GM21390 (cell line): Measurements from ENCODE around the gene TMEM202.
"Not testable (repeated sequence)": the region's sequence is repeated elsewhere in the genome, so short reads cannot be mapped to it uniquely, and the experiment has no call there.

ENCODE experiments used
- ATAC-seq: cut with Tn5 transposase; IDR thresholded peaks from one replicate; pipeline ENCODE4 v1.9.1; 2021; ENCODE audit not compliant: unreplicated experiment

The TMEM202 gene, protein sequence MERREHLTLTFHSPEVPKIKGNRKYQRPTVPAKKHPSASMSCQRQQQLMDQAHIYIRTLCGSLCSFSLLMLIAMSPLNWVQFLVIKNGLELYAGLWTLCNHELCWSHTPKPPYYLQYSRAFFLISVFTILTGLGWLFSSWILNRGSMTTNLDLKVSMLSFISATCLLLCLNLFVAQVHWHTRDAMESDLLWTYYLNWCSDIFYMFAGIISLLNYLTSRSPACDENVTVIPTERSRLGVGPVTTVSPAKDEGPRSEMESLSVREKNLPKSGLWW

GRCh38 chr15:72397796-72398588 lies at the start of gene TMEM202:
TSS of gene TMEM202 (plus strand) at chr15:72398305. CDS start at chr15:72398327, 22 bp downstream.
- ATAC-seq, result no peak

DNA sequence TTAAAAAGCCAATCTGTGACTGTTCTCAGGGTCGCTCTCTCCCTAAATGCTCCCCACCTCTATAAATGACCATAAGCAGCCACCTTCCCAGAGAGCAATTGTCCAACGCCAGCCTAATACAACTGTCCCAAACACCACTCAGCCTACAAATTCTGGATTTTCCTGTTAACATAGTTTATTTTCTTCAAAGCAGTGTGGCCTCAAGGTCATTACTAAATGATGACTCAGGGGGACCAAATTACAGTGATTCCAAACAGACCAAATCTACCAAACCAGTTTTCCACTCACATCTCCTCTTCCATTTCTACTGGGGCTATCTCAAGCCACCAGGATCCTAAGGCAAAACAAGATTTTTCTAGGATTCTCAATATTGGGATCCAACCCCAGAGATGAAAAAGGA lies 44.8 kb upstream of the TMEM202 start:
- ATAC-seq, result no peak

DNA sequence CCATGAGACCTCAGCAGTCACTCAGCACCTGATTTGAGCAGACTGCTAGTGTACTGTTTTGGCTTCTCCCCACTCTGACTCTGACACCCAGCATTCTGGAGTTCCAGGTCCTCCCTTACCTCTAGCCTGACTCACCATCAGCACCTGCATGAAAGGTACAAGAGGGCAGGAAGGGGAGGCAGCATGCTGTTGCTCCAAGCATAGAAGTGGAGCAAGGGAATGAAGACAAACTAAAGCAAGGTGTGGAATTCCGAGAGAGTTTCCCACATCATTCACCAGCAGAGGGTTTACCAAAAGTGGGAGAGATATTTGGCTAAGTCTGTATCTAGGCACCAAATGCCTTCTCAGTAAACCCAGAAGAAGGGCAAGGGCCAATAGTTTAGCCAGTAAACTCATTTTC lies 43.6 kb upstream of the TMEM202 start:
- ATAC-seq, result no peak

DNA sequence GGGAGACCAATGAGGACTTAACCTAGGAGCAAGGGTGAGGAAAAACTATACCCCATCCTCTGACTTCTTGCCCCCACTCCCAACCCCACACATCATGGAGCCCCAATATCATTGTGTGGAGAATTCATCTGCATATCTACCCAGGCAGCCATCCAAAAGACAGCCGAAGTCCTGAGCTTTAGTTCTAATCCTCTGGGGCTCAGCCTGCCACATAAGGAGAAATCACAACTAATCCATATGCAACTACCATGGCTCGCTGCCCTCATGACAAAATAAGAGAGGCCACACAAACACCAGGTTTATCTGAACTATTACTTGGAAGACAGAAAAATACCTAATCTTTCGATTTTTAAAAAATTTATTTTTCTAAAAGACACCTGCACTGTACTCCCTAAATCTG lies 40.0 kb upstream of the TMEM202 start:
- ATAC-seq, result no peak

GRCh38 chr15:72358650-72359171 lies 39.4 kb upstream of the TMEM202 start:
- no peak for ATAC-seq

DNA sequence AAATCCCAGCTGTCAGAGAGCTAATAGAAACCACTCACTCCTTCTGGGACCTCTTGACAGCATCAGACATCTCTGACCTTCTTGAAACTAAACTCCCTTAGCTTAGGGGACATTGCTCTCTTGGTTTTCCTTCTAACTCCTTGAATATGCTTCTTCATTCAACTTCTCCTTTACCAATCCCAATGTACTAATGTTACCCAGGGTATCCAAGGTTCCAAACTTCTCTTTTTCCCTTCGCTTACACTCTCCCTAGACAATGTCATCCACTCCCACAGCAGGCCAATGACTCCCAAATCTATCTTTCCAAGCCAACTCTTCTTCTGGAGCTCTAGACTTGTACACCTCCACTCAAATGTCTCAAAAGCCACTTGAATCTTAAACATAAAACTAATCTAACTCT lies 36.9 kb upstream of the TMEM202 start:
- ATAC-seq, result no peak

DNA sequence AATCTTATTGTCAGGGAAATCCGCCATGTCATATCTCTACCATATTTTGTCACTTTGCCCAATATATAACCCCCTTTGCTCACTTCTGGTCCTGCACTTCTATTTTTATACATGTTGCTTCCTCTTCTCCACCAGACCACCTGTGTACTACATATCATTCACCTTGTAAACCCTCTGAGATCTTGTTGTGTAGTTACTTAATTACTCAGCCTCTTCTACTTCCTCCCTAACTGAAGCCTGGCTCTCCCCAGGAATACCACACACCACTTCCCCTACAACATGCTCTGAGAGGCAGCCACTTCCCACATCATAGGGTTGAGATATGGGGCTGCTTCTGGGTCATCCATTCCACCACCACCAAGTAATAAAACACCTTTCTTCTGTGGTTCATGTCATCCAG lies 32.3 kb upstream of the TMEM202 start:
- ATAC-seq, result peak; percentile 95

GRCh38 chr15:72368325-72368724 lies 29.8 kb upstream of the TMEM202 start:
- no peak for ATAC-seq

DNA sequence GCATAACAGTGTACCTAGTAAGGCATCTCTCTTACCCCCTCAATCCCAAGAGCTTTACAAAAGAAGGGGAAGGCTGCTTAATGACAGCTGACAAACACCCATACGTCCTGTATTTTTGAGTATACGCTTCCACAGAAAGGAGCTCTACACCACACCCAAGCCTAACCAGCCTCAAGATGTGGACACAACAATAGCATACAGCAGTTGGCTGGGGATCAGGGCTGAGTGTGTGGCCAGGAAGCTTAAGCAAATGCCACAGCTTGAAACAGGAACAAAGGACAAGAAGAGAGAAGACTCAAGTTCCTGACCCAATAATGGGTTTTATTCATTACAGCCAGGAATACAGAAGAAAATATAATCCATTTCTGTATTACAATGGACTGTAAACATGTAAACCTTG lies 29.2 kb upstream of the TMEM202 start:
- no peak for ATAC-seq

GRCh38 chr15:72369964-72370363 lies 28.1 kb upstream of the TMEM202 start:
- no peak for ATAC-seq

DNA sequence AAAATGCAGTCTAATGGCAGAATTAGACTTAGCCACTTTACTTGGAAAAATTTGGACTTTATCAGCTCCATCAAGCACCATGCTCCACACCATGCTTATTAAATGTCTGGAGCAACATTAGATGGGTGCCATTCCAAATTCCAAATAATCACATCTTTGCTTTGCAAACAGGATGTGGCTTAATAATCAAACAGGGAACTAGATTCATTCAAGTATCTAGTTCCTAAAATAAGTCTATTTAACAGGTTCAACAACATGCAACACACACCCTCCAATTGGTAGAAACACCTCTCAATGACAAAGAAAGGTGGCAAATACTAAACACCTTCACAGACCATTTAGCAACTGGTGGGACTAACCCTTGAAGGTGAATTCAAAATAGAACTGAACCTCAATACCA lies 25.7 kb upstream of the TMEM202 start:
- no peak for ATAC-seq

GRCh38 chr15:72375501-72375845 lies 22.6 kb upstream of the TMEM202 start:
- peak; percentile 50 for ATAC-seq

DNA sequence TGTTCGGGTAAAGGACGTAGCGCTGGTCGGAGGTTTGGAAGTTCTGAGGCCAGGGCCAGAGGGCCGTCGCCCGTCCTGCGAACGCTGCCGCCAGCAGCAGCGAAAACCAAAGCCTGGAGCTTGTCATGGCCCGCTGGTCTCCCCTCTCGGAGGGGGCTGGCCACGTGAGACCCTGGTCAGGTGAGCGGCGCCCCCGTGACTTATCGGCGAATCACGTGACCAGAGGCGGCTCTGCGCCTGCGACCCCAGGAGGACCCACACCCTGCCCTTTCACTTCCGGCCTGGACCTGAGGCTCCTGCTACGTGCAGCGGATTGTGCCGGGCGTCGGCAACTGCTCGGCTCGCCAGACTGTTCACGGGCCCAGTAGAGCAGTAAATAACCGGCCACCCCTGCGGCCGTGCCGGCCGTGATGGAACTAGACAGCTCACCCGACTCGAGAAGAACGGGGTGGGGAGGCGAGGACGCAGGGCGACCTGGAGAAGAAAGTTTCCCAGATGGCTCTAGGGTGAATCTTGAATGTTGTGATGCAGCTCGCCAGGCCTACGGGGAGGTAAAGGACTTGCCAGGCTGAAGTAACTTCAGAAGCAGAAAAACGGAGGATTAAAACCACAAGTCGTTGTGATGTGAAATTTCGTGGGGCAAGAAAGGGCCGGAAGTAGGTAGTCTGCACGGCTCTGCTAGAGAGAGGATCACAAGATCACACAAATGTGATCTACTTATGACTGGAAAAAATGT lies 22.1 kb upstream of the TMEM202 start, which contains the start of gene HEXA:
HEXA (minus strand) TSS at position 169 of the 736 bp plus-strand sequence; CDS start at position 127, 42 bp downstream.
- ATAC-seq, result peak; percentile 87

- no peak for ATAC-seq
Observed at GRCh38 chr15:72377331-72377730, 20.8 kb upstream of the TMEM202 start.

- not testable (repeated sequence) for ATAC-seq
Observed at GRCh38 chr15:72379106-72379505, 19.0 kb upstream of the TMEM202 start.

GRCh38 chr15:72379856-72380430 lies 18.2 kb upstream of the TMEM202 start:
- ATAC-seq, result no peak

DNA sequence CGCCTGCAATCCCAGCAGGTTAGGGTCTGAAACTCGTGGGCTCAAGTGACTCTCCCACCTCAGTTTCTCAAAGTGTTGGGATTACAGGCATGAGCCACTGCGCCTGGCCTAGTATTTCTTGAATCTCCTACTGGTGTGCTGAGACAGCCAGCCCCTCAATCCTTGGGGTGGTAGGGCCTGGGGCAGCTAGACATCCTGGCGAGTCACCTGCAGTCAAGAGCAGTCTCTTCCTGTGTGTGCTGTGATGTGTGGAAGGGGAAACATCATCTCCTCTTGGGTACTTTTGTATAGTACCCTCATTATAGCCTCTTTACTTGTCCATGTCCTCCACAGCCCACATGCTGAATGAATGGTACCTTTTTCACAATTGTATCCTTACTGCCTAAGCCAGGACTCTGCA lies 17.4 kb upstream of the TMEM202 start:
- ATAC-seq, result no peak

DNA sequence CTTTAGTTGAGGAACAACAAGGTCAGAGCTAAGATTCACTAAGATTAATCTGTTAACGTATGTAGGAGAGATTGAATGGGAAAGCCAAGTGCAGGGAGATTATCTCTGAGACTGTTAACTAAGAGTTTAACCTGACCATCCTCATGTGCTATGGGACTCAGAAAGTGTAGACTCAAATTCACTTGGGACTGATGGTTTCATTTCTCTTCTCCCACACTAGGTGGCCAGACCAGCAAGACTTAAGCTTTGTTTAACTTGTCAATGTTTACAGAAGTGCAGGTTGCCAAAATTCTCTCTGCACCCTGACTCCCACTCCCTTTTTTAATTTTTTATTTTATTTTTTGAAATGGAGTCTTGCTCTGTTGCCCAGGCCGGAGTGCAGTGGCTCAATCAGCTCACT lies 16.0 kb upstream of the TMEM202 start:
- ATAC-seq, result no peak

DNA sequence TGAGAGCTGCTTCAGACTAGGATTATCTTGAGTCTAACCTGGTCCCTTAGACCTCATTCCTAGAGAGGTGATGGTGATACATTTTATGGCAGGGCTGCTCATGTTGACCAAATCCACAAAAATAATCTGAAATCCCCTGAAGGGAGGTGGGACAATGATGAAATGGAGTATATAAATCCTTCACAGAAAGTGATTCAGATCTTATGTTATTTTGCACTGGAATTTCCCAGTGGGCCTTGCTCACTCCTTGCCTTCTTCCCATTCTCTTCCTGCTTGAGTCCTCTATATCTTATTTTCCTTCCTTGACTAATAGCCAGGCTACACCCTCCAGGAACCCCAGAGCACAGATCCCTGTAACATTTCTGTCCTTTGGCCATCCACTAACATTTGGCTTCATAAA lies 10.4 kb upstream of the TMEM202 start:
- ATAC-seq, result no peak

- no peak for ATAC-seq
Observed at GRCh38 chr15:72389231-72389630, 8.9 kb upstream of the TMEM202 start.

GRCh38 chr15:72396331-72396730 lies 1.8 kb upstream of the TMEM202 start:
- not testable (repeated sequence) for ATAC-seq
